HG03025 (cell line): ENCODE results near the gene EMILIN1.

ENCODE experiments used
- ATAC-seq: cut with Tn5 transposase; IDR thresholded peaks from one replicate; pipeline ENCODE4 v1.9.1; 2021; ENCODE audit warnings: mild to moderate bottlenecking, moderate library complexity; ENCODE audit not compliant: unreplicated experiment, low FRiP score

EMILIN1 gene

GRCh38 chr2:27078267-27079194 is at the start of gene EMILIN1:
Gene EMILIN1 (plus strand): TSS chr2:27078615. CDS start chr2:27079066, 451 bp downstream.
- ATAC-seq: no peak

GRCh38 chr2:27029051-27029450 is 49.4 kb upstream of the EMILIN1 start:
- ATAC-seq: no peak

GRCh38 chr2:27032495-27033252 is 45.7 kb upstream of the EMILIN1 start, which contains the start of gene TMEM214:
Gene TMEM214 (plus strand): TSS chr2:27032965. CDS start chr2:27033016, 51 bp downstream.
- peak; percentile 90 for ATAC-seq

DNA sequence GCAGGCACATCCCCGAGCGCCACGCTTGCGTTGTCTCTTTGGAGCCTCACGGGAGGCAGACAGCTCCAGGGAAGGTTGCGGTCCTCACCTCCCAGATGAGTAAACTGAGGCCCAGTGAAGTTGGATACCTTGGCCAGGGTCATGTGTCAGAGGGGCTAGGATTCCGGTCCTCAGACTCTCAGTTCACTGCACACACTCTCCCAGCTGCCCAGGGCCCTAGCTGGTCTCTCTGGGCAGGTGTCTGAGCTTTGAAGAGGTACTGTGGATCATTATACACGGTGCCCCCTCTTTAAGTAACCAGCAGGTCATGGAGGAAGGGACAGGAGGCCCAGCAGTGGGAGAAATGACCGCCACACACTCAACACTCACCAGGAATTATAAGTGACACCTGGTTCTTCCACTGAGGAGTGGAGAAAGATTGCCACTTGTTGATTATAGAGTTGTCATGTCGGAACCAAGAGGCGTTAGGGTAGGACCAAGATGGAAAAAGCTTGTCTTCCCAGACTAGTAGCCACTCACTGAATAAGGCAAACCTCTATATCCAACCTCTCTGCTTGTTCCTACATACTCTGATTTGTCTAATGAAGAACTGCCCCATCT is 45.1 kb upstream of the EMILIN1 start:
- no peak for ATAC-seq

GRCh38 chr2:27038012-27038411 is 40.4 kb upstream of the EMILIN1 start:
- no peak for ATAC-seq

DNA sequence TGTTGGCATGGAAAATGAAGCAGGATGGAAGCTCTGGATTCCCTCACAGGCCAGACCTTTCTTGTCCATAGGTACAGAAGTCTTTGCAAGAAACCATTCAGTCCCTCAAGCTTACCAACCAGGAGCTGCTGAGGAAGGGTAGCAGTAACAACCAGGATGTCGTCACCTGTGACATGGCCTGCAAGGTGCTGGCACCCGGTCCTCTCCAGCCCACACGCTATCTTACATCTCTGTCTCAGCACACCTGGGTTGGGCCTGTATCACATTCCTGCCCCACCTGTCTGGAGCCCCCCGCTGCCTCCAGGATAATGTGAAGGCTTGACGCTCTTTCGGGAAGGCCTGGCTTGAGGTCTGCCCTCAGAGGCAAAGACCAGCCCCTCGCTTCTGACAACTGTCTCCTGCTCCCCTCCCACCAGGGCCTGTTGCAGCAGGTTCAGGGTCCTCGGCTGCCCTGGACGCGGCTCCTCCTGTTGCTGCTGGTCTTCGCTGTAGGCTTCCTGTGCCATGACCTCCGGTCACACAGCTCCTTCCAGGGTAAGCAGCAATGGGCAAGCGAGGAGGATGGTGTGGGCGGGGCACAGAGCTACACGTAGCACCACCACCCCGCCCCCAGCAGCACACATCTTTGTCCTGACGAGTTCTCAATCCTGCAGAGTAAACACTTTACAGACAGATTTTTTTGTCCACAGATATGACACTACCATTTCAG is 39.6 kb upstream of the EMILIN1 start:
- no peak for ATAC-seq

- ATAC-seq: no peak
Measured at GRCh38 chr2:27039426-27039825, 39.0 kb upstream of the EMILIN1 start.

- ATAC-seq: no peak
Measured at GRCh38 chr2:27039871-27040270, 38.5 kb upstream of the EMILIN1 start.

DNA sequence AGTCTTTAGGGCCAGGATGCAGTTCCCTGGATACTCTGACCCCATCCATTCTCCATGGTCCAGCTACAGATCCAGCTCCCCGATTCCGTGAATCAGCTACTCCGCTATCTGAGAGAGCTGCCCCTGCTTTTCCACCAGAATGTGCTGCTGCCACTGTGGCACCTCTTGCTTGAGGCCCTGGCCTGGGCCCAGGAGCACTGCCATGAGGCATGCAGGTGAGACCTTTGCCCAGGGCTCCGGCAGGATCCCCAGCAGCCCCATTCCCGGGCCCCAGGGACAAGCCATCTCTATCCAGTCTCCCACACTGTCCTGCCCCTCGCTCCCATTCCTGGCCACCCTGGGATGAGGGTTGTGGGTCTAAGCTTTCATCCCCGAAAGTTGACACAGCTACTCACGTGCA is 38.1 kb upstream of the EMILIN1 start:
- ATAC-seq: no peak

- no peak for ATAC-seq
Measured at GRCh38 chr2:27041752-27042151, 36.7 kb upstream of the EMILIN1 start.

GRCh38 chr2:27042159-27042661 is 36.2 kb upstream of the EMILIN1 start:
- no peak for ATAC-seq

GRCh38 chr2:27042985-27043634 is 35.3 kb upstream of the EMILIN1 start:
- no peak for ATAC-seq

DNA sequence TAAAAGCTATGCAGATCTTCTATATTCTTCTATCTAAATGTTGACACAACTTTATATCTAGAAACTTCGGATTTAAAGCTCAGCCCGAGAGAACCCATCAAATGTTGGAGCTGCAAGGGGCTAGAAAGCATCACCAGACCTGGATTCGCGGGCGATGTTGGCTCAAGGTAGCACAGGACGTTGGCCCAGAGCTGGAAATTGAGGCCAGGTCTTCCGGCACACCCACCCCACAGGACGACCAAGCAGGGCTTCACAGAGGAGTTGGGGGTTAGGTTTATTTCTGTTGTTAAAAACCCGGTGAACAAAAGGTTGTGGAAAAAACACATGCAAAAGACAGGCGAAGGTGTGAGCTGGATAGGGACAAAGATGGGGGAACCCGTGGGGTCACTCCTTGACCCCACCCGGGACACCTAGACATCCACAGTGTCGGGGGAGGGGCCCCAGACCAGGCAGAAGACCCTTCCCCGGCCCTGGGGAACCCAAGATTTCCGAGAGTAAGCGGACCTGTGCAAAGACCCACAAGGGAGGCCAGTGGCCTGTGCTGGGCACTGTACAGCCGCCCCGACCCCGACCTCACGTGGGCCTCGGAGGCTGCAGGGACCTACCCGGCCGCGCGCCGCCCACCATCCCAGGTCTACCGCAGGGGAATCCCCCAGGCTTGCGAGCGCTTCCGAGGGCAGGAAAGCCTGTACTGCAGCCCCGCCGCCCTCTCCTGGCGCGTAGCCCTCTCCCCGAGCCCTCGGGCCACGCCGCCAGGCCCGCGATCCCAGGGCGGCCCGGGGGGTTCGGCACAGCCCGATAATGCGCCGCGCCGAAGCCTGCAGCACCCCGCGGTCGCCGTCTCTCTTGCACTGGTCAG is 28.8 kb upstream of the EMILIN1 start:
- ATAC-seq: peak; percentile 10

GRCh38 chr2:27050281-27050995 is 28.0 kb upstream of the EMILIN1 start:
- peak; percentile 40 for ATAC-seq

DNA sequence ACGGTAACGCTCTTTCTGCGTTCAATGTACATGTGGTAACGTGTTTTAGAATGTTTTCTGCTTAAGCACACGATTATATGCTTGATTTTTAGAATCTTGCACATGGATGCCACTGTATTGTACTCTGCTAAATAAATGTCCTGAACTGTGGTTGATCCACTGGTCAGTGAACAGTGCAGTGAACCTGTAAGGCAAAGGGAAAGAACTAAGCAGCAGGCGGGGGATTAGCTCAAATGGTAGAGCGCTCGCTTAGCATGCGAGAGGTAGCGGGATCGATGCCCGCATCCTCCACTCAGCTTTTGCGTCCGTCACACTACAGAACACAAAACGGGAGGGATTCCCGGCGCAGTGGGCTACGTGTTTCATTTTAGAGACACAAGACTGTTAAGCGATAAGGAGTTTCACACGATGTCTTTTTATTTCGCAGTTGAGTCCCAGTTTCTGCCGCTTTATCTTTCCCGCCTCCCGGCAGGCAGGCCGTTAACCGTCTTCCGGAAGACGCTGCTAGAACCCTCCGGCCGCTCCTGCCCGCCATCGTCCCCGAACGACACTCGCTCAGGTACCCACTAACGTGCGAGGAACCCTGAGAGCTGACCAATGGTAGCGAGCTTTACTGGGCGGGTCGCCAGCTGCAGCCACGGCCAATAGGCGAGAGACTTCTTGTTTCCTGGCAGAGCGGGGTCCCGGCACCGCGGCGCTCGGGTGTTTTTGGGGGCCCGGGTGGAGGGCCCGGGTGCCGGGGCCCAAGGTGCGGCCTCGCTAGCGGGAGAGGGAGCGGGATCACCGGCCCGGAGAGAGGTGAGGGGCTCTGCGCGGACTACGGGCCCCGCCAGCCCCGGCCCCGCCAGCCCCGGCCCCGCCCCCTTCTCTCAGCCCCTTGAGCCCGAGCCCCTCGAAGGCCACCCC is 27.2 kb upstream of the EMILIN1 start, which contains the start of gene AGBL5:
TSS of gene AGBL5 (plus strand) at position 673 of the 906 bp plus-strand sequence. CDS start 1,291 bp downstream, outside the sequence.
- peak; percentile 60 for ATAC-seq

DNA sequence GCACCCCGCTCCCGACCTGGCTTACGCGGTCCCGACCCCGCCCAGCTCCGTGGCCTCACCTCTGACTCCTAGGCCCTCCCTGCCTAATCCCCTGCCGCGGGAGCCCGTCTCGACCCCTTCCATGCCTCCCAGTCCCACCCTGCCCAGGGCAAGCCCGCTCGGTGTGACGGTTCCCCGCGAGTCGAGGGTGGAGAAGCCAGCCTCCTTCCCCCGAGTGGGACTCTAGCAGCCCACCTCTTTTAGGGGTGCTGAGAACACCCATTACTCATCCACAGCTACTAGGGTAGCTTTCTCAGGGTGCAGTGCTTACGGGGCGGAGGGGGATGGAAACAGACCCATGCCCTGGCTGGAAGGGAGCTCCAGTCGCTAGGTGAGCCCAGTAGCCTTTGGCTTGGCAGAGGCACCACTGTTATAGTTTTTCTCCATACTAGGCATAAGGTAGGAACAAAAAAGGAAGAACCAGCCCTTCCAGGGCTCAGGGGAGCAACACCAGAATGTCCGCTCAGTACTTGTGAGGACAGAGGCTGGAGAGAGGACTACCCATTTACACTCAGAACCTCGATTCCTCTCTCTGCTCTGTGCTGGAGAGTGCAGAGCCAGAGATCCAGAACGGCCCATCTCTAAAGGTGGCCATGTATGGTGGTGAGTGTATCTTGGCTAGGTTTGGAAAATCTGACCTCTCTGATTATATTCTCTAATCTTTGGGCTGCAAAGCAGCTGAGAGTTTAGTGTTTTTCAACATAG is 26.3 kb upstream of the EMILIN1 start:
- no peak for ATAC-seq
